Measurements from ENCODE around the gene TMEM184C.

Gene TMEM184C

DNA sequence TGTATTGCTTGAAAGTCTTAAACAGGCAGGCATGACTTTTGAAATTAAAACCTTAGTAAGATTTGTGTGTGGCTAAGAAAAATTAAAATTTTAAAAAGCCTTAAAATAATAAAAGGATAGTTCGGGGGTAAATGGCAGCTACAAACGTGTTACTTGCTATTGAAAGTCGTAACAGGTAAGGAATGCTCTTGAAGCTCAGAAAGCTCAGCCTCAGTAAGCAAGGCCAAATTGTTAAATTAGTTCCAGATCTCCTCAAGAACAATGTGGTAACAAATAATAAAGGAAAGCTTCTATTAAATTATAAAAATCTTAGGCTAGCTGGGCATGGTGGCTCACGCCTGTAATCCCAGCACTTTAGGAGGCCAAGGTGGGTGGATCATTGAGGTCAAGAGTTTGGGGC lies 41.3 kb downstream of the TMEM184C start:
- Mint-ChIP-seq H3K27me3 (ENCODE audit: low read depth, poor library complexity) (no peaks in the 10 kb centered on the region), H3K9me3 (no peaks in the 10 kb centered on the region), H3K4me1 (no peaks in the 10 kb centered on the region), H3K27ac (no peak overlapping the region), H3K36me3 (ENCODE audit: low read depth) (peaks cover 72% of the 10 kb centered on the region), H3K4me3 (no peak overlapping the region)
- no peak for DNase-seq
- TF ChIP-seq, protein P1, sequence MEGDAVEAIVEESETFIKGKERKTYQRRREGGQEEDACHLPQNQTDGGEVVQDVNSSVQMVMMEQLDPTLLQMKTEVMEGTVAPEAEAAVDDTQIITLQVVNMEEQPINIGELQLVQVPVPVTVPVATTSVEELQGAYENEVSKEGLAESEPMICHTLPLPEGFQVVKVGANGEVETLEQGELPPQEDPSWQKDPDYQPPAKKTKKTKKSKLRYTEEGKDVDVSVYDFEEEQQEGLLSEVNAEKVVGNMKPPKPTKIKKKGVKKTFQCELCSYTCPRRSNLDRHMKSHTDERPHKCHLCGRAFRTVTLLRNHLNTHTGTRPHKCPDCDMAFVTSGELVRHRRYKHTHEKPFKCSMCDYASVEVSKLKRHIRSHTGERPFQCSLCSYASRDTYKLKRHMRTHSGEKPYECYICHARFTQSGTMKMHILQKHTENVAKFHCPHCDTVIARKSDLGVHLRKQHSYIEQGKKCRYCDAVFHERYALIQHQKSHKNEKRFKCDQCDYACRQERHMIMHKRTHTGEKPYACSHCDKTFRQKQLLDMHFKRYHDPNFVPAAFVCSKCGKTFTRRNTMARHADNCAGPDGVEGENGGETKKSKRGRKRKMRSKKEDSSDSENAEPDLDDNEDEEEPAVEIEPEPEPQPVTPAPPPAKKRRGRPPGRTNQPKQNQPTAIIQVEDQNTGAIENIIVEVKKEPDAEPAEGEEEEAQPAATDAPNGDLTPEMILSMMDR (IDR thresholded peaks at IDR 0.05) = no peak

DNA sequence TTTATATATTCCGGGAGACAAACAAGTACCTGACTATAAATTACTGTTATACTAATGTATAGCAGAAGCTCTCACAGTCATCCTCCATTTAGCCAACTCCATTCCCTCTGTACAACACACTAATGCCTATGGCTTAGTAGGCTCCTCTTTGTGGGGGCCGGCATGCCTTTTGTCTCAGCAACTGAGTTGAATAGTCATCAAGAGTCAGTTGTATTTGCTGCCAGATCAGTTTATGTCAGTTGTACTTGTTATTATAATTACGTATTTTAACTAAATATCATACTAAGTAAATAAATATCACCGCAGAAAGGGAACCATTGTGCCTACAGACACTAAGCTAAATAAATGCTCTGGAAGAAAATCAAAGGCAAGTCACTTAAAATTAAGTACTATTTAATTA lies 56.9 kb downstream of the TMEM184C start:
- TF ChIP-seq, protein P1 (IDR thresholded peaks at IDR 0.05) = no peak
- H3K4me3 Mint-ChIP-seq = no peak overlapping the region
- H3K36me3 Mint-ChIP-seq (ENCODE audit: low read depth) = peaks cover 38% of the 10 kb centered on the region
- H3K27ac Mint-ChIP-seq = no peak overlapping the region
- peaks cover 3% of the 10 kb centered on the region for H3K27me3 Mint-ChIP-seq (ENCODE audit: low read depth, poor library complexity)
- no peak for DNase-seq
- no peaks in the 10 kb centered on the region for H3K9me3 Mint-ChIP-seq
- H3K4me1 Mint-ChIP-seq = no peaks in the 10 kb centered on the region

GRCh38 chr4:147674496-147674895 lies 57.3 kb downstream of the TMEM184C start:
- Mint-ChIP-seq H3K4me3 (no peak overlapping the region), H3K9me3 (no peaks in the 10 kb centered on the region), H3K27ac (no peak overlapping the region), H3K4me1 (no peaks in the 10 kb centered on the region), H3K36me3 (ENCODE audit: low read depth) (peaks cover 39% of the 10 kb centered on the region), H3K27me3 (ENCODE audit: low read depth, poor library complexity) (peaks cover 3% of the 10 kb centered on the region)
- TF ChIP-seq, protein P1 (IDR thresholded peaks at IDR 0.05) = no peak
- DNase-seq = no peak

DNA sequence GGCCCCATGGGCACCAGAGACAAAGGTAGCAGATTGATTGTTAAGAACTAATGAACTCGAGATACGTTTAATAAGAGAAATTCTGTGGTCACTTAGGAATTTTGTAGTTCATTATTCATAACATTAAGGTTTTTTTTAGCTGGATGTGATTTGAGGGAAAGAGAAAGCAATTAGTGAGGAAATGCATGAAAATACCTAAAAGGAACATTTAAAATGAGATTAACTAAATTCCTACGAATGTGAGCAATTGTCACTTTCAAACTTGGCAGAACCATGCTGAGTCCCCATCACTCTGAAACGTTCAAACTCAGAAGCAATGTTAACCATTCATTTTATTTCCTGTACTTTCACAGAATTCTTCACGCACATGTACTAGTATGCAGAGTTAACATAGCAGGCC lies 60.9 kb downstream of the TMEM184C start:
- H3K27me3 Mint-ChIP-seq (ENCODE audit: low read depth, poor library complexity) = no peaks in the 10 kb centered on the region
- H3K9me3 Mint-ChIP-seq = no peaks in the 10 kb centered on the region
- no peak overlapping the region for H3K27ac Mint-ChIP-seq
- TF ChIP-seq, protein P1 (IDR thresholded peaks at IDR 0.05) = no peak
- no peak for DNase-seq
- peaks cover 22% of the 10 kb centered on the region for H3K36me3 Mint-ChIP-seq (ENCODE audit: low read depth)
- H3K4me1 Mint-ChIP-seq = peaks cover 18% of the 10 kb centered on the region
- no peak overlapping the region for H3K4me3 Mint-ChIP-seq

DNA sequence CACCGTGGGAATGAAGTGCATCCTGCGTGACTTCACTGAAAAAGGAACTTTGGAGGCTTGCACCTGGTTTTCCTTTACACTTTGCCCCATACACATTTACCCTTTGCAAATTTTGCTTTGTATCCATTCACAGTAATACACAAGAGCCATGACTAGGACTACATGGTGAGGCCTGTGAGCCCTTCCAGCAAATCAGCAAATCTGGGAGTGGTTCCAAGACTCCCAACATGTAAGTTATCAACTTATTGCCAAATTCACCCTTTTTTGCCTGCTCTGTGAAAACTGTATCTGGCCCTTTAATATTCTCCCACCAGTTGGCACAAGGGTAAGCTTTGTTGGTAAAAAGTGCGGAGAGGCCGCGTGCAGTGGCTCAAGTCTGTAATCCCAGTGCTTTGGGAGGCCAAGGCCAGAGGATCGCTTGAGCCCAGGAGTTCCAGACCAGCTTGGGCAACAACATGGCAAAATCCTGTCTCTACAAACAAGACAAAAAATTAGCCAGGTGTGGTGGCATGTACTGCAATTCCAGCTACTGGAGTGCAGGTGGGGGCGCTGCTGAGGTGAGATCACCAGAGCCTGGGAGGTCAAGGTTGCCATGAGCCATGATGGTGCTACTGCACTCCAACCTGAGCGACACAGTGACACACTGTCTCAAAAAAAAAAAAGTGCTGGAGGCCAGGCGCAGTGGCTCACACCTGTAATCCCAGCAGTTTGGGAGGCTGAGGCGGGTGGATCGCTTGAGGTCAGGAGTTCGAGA lies 61.8 kb downstream of the TMEM184C start:
- Mint-ChIP-seq H3K4me1 (peaks cover 22% of the 10 kb centered on the region), H3K36me3 (ENCODE audit: low read depth) (peaks cover 19% of the 10 kb centered on the region), H3K27ac (no peak overlapping the region), H3K9me3 (no peaks in the 10 kb centered on the region), H3K27me3 (ENCODE audit: low read depth, poor library complexity) (no peaks in the 10 kb centered on the region), H3K4me3 (no peak overlapping the region)
- TF ChIP-seq, protein P1 (IDR thresholded peaks at IDR 0.05) = no peak
- DNase-seq = no peak

GRCh38 chr4:147682755-147683154 lies 65.6 kb downstream of the TMEM184C start:
- Mint-ChIP-seq H3K27me3 (ENCODE audit: low read depth, poor library complexity) (peaks cover 9% of the 10 kb centered on the region), H3K9me3 (peaks cover 9% of the 10 kb centered on the region), H3K4me3 (peak overlapping the region; percentile 92), H3K36me3 (ENCODE audit: low read depth) (peaks cover 18% of the 10 kb centered on the region), H3K4me1 (peaks cover 29% of the 10 kb centered on the region), H3K27ac (no peak overlapping the region)
- TF ChIP-seq, protein P1 (IDR thresholded peaks at IDR 0.05) = no peak
- DNase-seq = no peak
